ENCODE data around the gene NT5DC1.

NT5DC1 gene

DNA sequence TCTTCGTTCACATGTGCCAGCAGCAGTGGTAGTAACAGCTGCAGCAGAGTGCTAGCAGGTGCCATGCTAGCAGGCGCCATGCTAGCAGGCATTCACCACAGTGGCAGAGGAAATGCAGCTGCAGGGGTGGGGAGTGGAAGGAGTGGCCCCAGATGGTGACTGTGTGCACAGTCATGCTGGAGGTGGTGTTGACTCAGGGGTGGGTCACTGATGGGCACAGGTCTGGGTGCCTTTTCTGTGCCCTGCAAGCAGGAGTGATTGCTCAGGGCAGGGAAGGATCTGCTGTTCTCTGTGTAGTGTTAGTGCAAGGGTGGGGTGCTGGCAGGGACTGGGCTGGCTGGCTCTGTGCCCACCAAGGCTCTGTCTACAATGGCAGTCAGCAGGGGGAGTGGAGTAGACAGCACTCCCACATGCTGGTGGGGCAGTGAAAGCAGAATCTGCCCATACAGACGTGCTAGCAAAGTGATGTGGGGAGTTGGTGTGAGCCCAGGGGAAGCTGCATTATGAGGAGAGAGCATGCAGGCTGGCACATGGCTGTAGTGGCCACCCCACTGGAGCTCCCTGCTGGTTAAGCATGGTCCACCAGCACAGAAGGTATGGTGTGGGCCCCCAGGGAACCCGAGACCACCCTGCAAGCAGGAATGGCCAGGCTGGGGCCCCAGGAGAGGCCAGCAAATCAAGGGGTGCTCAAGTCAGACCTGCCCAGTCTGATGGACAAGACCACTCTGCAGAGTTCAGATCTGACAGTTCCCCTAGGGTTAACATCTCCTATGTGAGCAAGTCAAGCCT is 164.6 kb downstream of the NT5DC1 start:
- no peak for TF ChIP-seq ZFX (IDR thresholded peaks at IDR 0.05)
- TF ChIP-seq, protein P1, sequence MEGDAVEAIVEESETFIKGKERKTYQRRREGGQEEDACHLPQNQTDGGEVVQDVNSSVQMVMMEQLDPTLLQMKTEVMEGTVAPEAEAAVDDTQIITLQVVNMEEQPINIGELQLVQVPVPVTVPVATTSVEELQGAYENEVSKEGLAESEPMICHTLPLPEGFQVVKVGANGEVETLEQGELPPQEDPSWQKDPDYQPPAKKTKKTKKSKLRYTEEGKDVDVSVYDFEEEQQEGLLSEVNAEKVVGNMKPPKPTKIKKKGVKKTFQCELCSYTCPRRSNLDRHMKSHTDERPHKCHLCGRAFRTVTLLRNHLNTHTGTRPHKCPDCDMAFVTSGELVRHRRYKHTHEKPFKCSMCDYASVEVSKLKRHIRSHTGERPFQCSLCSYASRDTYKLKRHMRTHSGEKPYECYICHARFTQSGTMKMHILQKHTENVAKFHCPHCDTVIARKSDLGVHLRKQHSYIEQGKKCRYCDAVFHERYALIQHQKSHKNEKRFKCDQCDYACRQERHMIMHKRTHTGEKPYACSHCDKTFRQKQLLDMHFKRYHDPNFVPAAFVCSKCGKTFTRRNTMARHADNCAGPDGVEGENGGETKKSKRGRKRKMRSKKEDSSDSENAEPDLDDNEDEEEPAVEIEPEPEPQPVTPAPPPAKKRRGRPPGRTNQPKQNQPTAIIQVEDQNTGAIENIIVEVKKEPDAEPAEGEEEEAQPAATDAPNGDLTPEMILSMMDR (conservative IDR thresholded peaks at IDR 0.05), result no peak
- no peak overlapping the region for H3K27ac ChIP-seq

DNA sequence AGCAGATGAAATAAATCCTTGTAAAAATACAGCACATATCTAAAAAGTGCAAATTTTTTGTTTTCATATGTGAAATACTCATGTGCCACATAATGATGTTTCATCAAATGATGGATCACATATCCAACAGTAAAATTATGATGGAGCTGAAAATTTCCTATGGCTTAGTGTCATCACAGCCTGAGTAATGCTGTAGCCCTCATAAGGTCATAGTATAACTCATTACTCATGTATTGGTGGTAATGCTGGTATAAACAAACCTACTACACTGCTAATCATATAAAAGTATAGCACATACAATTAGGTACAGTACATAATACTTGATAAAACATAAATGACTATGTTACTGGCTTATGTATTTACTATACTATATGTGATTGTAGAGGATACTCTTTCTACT is 166.2 kb downstream of the NT5DC1 start:
- TF ChIP-seq ZFX (IDR thresholded peaks at IDR 0.05), result no peak
- TF ChIP-seq, protein P1 (conservative IDR thresholded peaks at IDR 0.05), result no peak
- H3K27ac ChIP-seq, result no peak overlapping the region

DNA sequence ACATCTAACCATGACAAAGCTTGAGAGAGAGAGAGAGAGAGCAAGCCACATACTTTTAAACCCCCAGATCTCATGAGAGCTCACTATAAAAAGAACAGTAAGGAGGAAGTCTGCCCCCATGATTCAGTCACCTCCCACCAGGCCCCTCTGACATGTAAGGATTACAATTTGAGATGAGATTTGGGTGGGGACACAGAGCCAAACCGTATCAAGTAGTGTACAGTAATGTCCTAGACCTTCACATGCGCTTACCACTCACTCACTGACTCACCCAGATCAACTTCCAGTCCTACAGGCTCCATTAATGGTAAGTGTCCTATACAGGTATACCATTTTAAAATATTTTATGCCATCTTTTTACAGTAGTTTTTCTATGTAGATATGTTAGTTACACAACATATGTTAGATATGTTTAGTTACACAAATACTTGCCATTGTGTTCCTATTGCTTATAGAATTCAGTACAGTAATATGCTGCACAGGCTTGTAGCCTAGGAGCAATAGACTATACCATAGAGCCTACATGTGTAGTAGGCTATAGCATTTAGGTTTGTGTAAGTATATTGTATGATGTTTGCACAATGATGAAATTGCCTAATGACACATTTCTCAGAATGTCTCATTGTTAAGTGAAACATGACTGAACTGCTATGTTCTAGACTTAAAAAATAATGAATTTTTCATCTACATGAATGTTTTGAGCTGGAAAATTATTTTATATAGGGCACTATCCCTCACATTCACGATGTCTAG is 167.4 kb downstream of the NT5DC1 start:
- H3K27ac ChIP-seq, result no peak overlapping the region
- TF ChIP-seq, protein P1 (conservative IDR thresholded peaks at IDR 0.05), result no peak
- TF ChIP-seq ZFX (IDR thresholded peaks at IDR 0.05), result no peak

DNA sequence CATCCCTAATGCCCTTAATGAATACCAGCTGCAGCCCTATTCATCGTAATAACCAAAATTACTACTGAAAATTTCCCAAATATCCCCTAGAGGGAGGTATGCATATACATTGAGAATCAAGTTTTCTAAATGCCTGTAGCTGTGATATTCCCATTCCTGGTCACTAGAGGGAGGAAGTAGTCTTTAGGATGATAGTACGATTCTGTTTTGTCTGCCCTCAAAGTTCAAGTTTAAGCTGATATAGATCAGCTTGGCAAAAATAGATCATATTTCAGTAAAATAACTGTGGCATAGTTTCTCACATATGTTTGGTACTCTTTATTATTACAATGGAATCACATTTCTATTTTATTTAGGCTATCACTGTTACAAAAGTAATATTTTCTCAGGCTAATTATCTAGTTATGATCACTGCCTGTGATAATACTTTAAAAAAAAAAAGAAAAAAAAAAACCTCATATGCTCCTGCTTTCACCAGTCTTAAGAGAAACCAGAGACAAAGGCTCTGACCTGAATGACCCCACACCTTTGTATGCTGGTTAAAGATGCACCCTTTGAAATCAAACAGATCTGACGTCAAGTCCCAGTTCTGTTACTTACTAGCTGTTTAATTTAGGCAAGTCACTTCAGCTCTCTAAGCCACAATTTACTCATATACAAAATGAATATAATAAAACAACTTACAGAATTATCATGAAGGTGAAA is 168.1 kb downstream of the NT5DC1 start:
- no peak overlapping the region for H3K27ac ChIP-seq
- TF ChIP-seq ZFX (IDR thresholded peaks at IDR 0.05), result no peak
- TF ChIP-seq, protein P1 (conservative IDR thresholded peaks at IDR 0.05), result peak; percentile 90

DNA sequence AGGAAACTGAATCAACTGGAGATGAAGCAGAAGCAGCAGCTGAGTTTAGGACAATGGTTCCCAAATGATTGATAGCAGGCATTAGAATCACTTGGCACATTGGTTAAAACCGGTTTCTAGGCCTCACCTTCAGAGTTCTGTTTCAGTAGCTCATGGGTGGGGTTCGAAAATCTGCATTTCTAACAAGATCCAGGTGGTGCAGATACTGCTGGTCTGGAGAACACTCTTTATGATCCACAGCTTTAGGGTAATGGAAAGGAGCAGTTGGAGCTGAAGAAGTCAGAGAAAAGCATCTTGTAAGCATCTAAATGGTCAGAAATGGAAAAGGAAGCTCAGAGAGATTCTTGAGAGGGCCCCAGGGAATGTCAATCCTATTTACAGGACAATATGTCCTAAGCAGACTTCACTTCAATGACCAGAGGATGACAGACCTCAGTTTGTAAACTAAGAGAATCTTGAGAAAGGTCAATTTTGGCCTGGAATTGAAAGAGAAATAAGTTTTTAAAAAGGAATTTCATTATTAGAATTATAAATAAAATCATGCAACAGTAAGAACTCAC is 170.6 kb downstream of the NT5DC1 start:
- no peak overlapping the region for H3K27ac ChIP-seq
- no peak for TF ChIP-seq ZFX (IDR thresholded peaks at IDR 0.05)
- TF ChIP-seq, protein P1 (conservative IDR thresholded peaks at IDR 0.05), result no peak

DNA sequence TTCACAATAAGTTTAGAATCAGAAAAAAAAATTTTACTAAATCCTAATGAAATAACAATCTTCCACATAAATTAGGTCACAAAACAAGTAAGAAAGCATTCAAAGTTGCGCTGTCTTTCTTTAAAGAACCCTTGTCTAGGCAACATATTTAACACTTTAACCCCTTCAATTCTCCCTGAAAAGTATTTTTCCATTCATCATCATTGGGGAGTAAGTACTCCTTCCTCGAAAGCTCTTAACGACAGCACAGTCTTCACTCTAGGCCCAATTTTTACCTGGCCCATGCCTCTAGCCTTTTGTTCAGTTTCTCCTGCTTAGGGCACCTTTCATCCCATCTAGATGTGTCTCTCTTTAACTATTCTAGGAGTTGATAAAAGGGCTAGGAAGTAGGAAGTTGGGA is 176.5 kb downstream of the NT5DC1 start:
- H3K27ac ChIP-seq, result no peak overlapping the region

More for the DNA sequence above, 176.5 kb downstream of the NT5DC1 start:
- TF ChIP-seq, protein P1 (conservative IDR thresholded peaks at IDR 0.05), result no peak
- no peak for TF ChIP-seq ZFX (IDR thresholded peaks at IDR 0.05)
